ENCODE data around the gene IFT22. TPM values are rescaled to one million over a fixed set of nuclear protein-coding genes. Genes with fewer than 3 reads are reported as not detected.

Gene IFT22
- total RNA-seq, 1 experiment from 2014 or later = 21.3 TPM

DNA sequence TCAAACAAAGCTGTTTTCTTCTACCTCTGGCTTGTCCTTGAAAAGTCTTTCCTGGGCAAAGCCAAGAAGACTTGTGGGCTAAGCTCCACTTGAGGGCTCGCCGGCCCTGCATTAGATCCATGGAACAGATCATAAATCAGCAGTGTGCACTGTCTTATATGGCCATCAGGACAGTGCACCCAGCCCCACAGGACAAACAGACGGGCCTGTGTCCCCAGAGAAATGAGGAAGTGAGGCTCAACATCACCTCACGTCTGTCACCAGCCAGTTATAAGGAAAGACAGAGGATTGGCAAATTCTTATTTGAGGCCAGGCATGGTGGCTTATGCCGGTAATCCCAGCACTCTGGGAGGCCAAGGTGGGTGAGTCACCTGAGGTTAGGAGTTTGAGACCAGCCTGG is 12.3 kb upstream of the IFT22 start:
- Histone ChIP-seq H2BK15ac (ENCODE audit: low read depth, low read length) (no peak overlapping the region), H3K23ac (ENCODE audit: insufficient read length, low read depth, low read length) (no peak overlapping the region), H3K9me3 (ENCODE audit: control insufficient read depth, low read depth, low read length) (no peaks in the 10 kb centered on the region), H3K4me1 (ENCODE audit: insufficient read depth, low read length) (no peaks in the 10 kb centered on the region), H3K79me2 (ENCODE audit: insufficient read depth, low read length) (no peaks in the 10 kb centered on the region), H2BK5ac (ENCODE audit: insufficient read length, low read length) (no peak overlapping the region), H2BK20ac (ENCODE audit: low read depth, low read length, poor library complexity, severe bottlenecking) (no peak overlapping the region), H3T11ph (ENCODE audit: low read length) (no peak overlapping the region), H4K5ac (ENCODE audit: insufficient read length, low read depth, low read length) (no peak overlapping the region), H3K4me2 (ENCODE audit: insufficient read depth, insufficient read length, low read length) (no peak overlapping the region), H4K8ac (replicated peaks; ENCODE audit: insufficient read length, low read depth, low read length) (no peak overlapping the region), H2AK5ac (ENCODE audit: insufficient read length, low read length) (no peak overlapping the region), H3K18ac (ENCODE audit: insufficient read length, low read depth, low read length) (no peak overlapping the region), H2AFZ (ENCODE audit: low read length) (no peak overlapping the region), H2BK120ac (ENCODE audit: low read depth, low read length, poor library complexity, severe bottlenecking) (no peak overlapping the region), H3K23me2 (ENCODE audit: insufficient read length, low read depth, low read length, poor library complexity, severe bottlenecking) (no peaks in the 10 kb centered on the region), H3K56ac (ENCODE audit: insufficient read length, low read depth, low read length) (no peak overlapping the region), H3K27me3 (ENCODE audit: insufficient read depth, low read length) (no peaks in the 10 kb centered on the region), H4K20me1 (ENCODE audit: control insufficient read depth, insufficient read depth, insufficient read length) (no peaks in the 10 kb centered on the region), H2BK12ac (ENCODE audit: insufficient read length, low read depth, low read length) (no peak overlapping the region), H3K4ac (ENCODE audit: low read depth, low read length) (no peak overlapping the region), H3K9ac (ENCODE audit: extremely low read depth, insufficient read length, low read length) (no peak overlapping the region), H3K14ac (ENCODE audit: insufficient read depth, low read length) (no peak overlapping the region; the same call in 1 of the 2 replicates), H4K91ac (ENCODE audit: insufficient read length, low read depth, low read length) (no peak overlapping the region), H3K27ac (ENCODE audit: insufficient read length, low read depth, low read length) (no peak overlapping the region), H3K79me1 (ENCODE audit: insufficient read depth, low read depth, low read length, poor library complexity, severe bottlenecking) (no peaks in the 10 kb centered on the region)
- H3K27ac Mint-ChIP-seq = peak overlapping the region in 2 of 3 experiments; percentile 10 to 19; a peak in 1 of 7 replicates
- WGBS (ENCODE audit: extremely low coverage, insufficient read length, low lambda C conversion rate) = no CpG with 5 or more reads among the region's 5 CpGs
- no peaks in the 10 kb centered on the region for H3K9me3 Mint-ChIP-seq
- H3K4me3 Mint-ChIP-seq = peak overlapping the region in 1 of 2 experiments; percentile 3; a peak in 1 of 5 replicates
- H3K36me3 Mint-ChIP-seq (ENCODE audit: insufficient read depth in 1 of 3, low read depth in 3 of 3) = no peaks in the 10 kb centered on the region
- DNase-seq = no peak
- H3K4me1 Mint-ChIP-seq = peaks cover 3 to 4% of the 10 kb centered on the region in 2 experiments; a peak in 2 of 4 replicates
- TF ChIP-seq, protein P1, sequence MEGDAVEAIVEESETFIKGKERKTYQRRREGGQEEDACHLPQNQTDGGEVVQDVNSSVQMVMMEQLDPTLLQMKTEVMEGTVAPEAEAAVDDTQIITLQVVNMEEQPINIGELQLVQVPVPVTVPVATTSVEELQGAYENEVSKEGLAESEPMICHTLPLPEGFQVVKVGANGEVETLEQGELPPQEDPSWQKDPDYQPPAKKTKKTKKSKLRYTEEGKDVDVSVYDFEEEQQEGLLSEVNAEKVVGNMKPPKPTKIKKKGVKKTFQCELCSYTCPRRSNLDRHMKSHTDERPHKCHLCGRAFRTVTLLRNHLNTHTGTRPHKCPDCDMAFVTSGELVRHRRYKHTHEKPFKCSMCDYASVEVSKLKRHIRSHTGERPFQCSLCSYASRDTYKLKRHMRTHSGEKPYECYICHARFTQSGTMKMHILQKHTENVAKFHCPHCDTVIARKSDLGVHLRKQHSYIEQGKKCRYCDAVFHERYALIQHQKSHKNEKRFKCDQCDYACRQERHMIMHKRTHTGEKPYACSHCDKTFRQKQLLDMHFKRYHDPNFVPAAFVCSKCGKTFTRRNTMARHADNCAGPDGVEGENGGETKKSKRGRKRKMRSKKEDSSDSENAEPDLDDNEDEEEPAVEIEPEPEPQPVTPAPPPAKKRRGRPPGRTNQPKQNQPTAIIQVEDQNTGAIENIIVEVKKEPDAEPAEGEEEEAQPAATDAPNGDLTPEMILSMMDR (conservative IDR thresholded peaks at IDR 0.05) = no peak
- no peaks in the 10 kb centered on the region for H3K27me3 Mint-ChIP-seq (ENCODE audit: low read depth)

Measured in H9 (cell line).